T-helper 2 cell treated with Interferon-gamma antibody and Interleukin-4, amounts not matched to agents 5 μg/mL and 100 μg/mL, for 36 hours (primary cell): Measurements from ENCODE around the gene ITGA7.

ENCODE experiments used
- DNase-seq: peaks from one replicate; pipeline ENCODE4 v3.0.0; 2021; ENCODE audit warnings: low spot score
- H3K27ac Mint-ChIP-seq: one replicate; pipeline ENCODE4 v1.8.0; 2021; ENCODE audit warnings: mild to moderate bottlenecking, mixed read lengths
- H3K27me3 Mint-ChIP-seq: one replicate; pipeline ENCODE4 v1.8.0; 2021; ENCODE audit warnings: low read depth, mixed read lengths
- H3K36me3 Mint-ChIP-seq: one replicate; pipeline ENCODE4 v1.8.0; 2021; ENCODE audit warnings: low read depth, mixed read lengths
- H3K4me1 Mint-ChIP-seq: one replicate; pipeline ENCODE4 v1.8.0; 2021; ENCODE audit warnings: low read depth, mixed read lengths
- H3K4me3 Mint-ChIP-seq: one replicate; pipeline ENCODE4 v1.8.0; 2022; ENCODE audit warnings: mild to moderate bottlenecking, moderate library complexity, mixed read lengths
- H3K9me3 Mint-ChIP-seq: one replicate; pipeline ENCODE4 v1.8.0; 2021; ENCODE audit warnings: mixed read lengths

ITGA7 gene

DNA sequence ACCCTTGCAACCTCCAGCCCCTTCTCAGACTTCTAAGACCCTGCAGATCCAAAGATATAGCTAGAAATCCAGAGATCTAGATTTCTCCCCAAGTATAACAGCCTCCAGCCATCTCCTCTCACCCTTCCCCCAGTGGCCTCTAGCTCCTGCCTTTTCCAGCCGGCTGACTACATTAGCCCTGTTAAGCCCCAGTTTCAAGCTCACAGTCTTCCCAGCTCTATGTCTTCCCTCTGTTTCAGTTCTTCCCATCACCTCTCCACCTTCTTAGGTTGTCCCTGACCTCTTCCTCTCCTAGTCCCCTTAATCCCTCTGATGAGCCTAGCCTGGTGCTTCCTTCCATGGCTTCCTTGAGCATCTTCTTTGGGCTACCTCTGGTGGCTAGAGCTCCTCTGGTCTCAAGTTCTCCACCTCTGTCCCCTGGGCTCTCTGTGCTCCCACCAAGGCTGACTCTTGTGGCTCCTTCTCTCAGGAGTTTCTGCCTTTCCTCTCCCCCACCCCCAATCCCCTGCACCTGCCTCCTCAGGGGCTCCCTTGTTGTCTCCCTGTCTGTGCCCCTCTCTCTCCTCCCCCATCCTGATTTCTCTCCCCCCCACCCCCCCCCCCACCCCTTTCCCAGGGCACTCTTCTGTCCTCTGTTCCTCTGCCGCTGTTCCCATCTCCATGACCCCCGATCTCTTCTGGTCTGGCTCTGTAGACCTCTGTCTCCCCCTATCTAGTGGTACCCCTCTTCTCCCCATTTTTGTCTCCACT is 34.4 kb upstream of the ITGA7 start:
- H3K4me1 Mint-ChIP-seq = peaks cover 51% of the 10 kb centered on the region
- peaks cover 4% of the 10 kb centered on the region for H3K36me3 Mint-ChIP-seq
- peak overlapping the region; percentile 83 for H3K4me3 Mint-ChIP-seq

DNA sequence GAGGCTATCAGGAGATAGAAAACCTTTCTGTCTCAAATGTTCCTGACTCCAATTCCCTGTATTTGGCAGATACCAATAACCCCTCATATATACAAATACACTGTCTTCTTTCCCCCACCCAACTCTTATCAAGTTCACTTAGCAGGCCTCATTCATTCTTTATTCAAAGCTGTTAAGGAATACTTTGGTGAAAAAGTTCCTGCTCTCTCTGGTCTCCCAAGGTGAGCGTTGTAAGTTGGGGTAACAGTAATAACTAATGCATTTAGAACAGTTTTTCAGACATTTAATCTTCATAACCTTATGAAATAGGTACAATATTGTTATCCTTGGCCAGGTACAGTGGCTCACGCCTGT is 31.3 kb upstream of the ITGA7 start:
- Mint-ChIP-seq H3K4me1 (peaks cover 34% of the 10 kb centered on the region), H3K27ac (no peak overlapping the region), H3K36me3 (no peaks in the 10 kb centered on the region), H3K4me3 (peak overlapping the region; percentile 87), H3K9me3 (no peaks in the 10 kb centered on the region), H3K27me3 (peaks cover 5% of the 10 kb centered on the region)
- DNase-seq = no peak

More for the DNA sequence above, 34.4 kb upstream of the ITGA7 start:
- Mint-ChIP-seq H3K9me3 (no peaks in the 10 kb centered on the region), H3K27ac (peak overlapping the region; percentile 74), H3K27me3 (peaks cover 5% of the 10 kb centered on the region)
- no peak for DNase-seq

GRCh38 chr12:55738123-55739024 is 30.7 kb upstream of the ITGA7 start:
- H3K9me3 Mint-ChIP-seq = no peaks in the 10 kb centered on the region
- H3K27me3 Mint-ChIP-seq = peaks cover 5% of the 10 kb centered on the region
- H3K27ac Mint-ChIP-seq = peak overlapping the region; percentile 86
- H3K36me3 Mint-ChIP-seq = no peaks in the 10 kb centered on the region
- H3K4me1 Mint-ChIP-seq = peaks cover 34% of the 10 kb centered on the region
- H3K4me3 Mint-ChIP-seq = peak overlapping the region; percentile 87
- DNase-seq = peak; percentile 77

GRCh38 chr12:55737581-55738122 is 29.9 kb upstream of the ITGA7 start:
- peaks cover 5% of the 10 kb centered on the region for H3K27me3 Mint-ChIP-seq
- H3K36me3 Mint-ChIP-seq = no peaks in the 10 kb centered on the region
- no peak for DNase-seq
- H3K4me3 Mint-ChIP-seq = peak overlapping the region; percentile 87
- H3K4me1 Mint-ChIP-seq = peaks cover 32% of the 10 kb centered on the region
- H3K9me3 Mint-ChIP-seq = no peaks in the 10 kb centered on the region
- peak overlapping the region; percentile 86 for H3K27ac Mint-ChIP-seq

GRCh38 chr12:55736780-55737580 is 29.3 kb upstream of the ITGA7 start:
- no peaks in the 10 kb centered on the region for H3K9me3 Mint-ChIP-seq
- peaks cover 27% of the 10 kb centered on the region for H3K4me1 Mint-ChIP-seq
- peak; percentile 44 for DNase-seq
- H3K4me3 Mint-ChIP-seq = peak overlapping the region; percentile 87
- no peaks in the 10 kb centered on the region for H3K36me3 Mint-ChIP-seq
- H3K27ac Mint-ChIP-seq = peak overlapping the region; percentile 86
- peaks cover 4% of the 10 kb centered on the region for H3K27me3 Mint-ChIP-seq

DNA sequence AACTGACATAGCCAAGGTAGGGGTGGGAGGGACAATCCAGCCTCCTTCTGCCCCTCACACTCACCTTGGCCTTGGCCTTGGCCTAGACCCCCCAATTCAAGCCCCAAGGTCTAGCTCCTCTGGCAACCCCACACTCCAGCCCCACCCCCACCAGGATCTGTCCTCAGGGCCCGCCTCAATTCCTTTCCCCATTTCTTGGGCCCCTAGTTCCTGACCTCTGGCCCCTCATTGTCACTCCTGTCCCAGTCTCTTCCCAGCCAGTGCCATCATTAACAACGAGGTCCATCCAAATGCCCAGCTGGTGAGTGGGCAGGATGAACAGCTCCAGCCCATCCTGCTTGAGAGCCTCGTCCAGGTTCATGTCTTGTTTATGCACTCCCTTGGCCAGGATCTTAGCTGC is 28.4 kb upstream of the ITGA7 start:
- H3K27ac Mint-ChIP-seq = no peak overlapping the region
- peaks cover 23% of the 10 kb centered on the region for H3K4me1 Mint-ChIP-seq
- DNase-seq = no peak

GRCh38 chr12:55734595-55734994 is 26.9 kb upstream of the ITGA7 start:
- Mint-ChIP-seq H3K27ac (no peak overlapping the region), H3K4me3 (no peak overlapping the region), H3K9me3 (no peaks in the 10 kb centered on the region), H3K4me1 (peaks cover 33% of the 10 kb centered on the region), H3K36me3 (no peaks in the 10 kb centered on the region), H3K27me3 (no peaks in the 10 kb centered on the region)
- no peak for DNase-seq

More for the DNA sequence above, 28.4 kb upstream of the ITGA7 start:
- no peaks in the 10 kb centered on the region for H3K36me3 Mint-ChIP-seq
- H3K4me3 Mint-ChIP-seq = no peak overlapping the region
- no peaks in the 10 kb centered on the region for H3K27me3 Mint-ChIP-seq
- no peaks in the 10 kb centered on the region for H3K9me3 Mint-ChIP-seq

GRCh38 chr12:55733858-55734257 is 26.2 kb upstream of the ITGA7 start:
- peaks cover 32% of the 10 kb centered on the region for H3K4me1 Mint-ChIP-seq
- H3K27me3 Mint-ChIP-seq = no peaks in the 10 kb centered on the region
- H3K27ac Mint-ChIP-seq = no peak overlapping the region
- no peak overlapping the region for H3K4me3 Mint-ChIP-seq
- no peaks in the 10 kb centered on the region for H3K9me3 Mint-ChIP-seq
- H3K36me3 Mint-ChIP-seq = no peaks in the 10 kb centered on the region
- no peak for DNase-seq

DNA sequence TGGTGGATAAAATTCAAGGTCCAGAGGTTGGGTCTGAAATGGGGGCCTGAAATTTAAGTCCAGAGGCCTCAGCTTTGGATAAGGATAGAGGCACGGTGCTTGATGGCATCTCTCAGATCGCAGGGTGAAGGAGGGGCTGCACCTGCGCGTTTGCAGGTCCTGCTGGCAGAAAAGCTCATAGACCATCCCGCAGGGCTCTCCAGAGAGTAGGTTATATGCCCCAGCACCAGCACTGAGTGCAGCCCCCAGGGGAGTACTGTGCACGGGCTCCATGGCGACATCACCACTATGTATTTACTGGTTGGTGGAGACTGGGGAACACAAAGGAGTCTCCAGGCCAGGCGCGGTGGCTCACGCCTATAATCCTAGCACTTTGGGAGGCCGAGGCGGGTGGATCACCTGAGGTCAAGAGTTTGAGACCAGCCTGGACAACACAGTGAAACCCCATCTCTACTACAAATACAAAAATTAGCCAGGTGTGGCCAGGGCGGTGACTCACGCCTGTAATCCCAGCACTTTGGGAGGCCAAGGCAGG is 25.4 kb upstream of the ITGA7 start:
- DNase-seq = no peak
- Mint-ChIP-seq H3K9me3 (no peaks in the 10 kb centered on the region), H3K4me3 (no peak overlapping the region), H3K4me1 (peaks cover 28% of the 10 kb centered on the region), H3K27ac (no peak overlapping the region), H3K36me3 (no peaks in the 10 kb centered on the region), H3K27me3 (no peaks in the 10 kb centered on the region)

- H3K4me3 Mint-ChIP-seq = no peak overlapping the region
These were observed 24.6 kb upstream of the ITGA7 start for GRCh38 chr12:55732288-55732687.

GRCh38 chr12:55729819-55730818 is 22.4 kb upstream of the ITGA7 start:
- Mint-ChIP-seq H3K4me3 (peak overlapping the region; percentile 88), H3K4me1 (peaks cover 26% of the 10 kb centered on the region), H3K27me3 (no peaks in the 10 kb centered on the region), H3K27ac (peak overlapping the region; percentile 90), H3K9me3 (no peaks in the 10 kb centered on the region), H3K36me3 (peaks cover 10% of the 10 kb centered on the region)
- DNase-seq = peak; percentile 34

More at GRCh38 chr12:55732288-55732687, 24.6 kb upstream of the ITGA7 start:
- H3K27me3 Mint-ChIP-seq = no peaks in the 10 kb centered on the region
- H3K9me3 Mint-ChIP-seq = no peaks in the 10 kb centered on the region
- H3K4me1 Mint-ChIP-seq = peaks cover 25% of the 10 kb centered on the region
- no peaks in the 10 kb centered on the region for H3K36me3 Mint-ChIP-seq
- no peak for DNase-seq
- no peak overlapping the region for H3K27ac Mint-ChIP-seq

GRCh38 chr12:55728939-55729818 is 21.5 kb upstream of the ITGA7 start, which contains the start of gene CD63:
CD63 (minus strand) TSS chr12:55729009; CDS start chr12:55728341, 668 bp downstream.
- H3K27me3 Mint-ChIP-seq = no peaks in the 10 kb centered on the region
- H3K27ac Mint-ChIP-seq = peak within 1 kb of the TSS; percentile 90
- peak; percentile 84 for DNase-seq
- H3K4me3 Mint-ChIP-seq = peak within 1 kb of the TSS; percentile 88
- peaks cover 15% of the 10 kb centered on the region for H3K36me3 Mint-ChIP-seq
- H3K9me3 Mint-ChIP-seq = no peaks in the 10 kb centered on the region
- peaks cover 31% of the 10 kb centered on the region for H3K4me1 Mint-ChIP-seq
